Activated CD4-positive, alpha-beta T cell treated with anti-CD3 and anti-CD28 coated beads for 1 hour (primary cell): ENCODE results near the gene PGS1.

ENCODE experiments used
- DNase-seq: peaks from one replicate; pipeline ENCODE4 v3.0.0-alpha.2; 2020

The PGS1 gene

DNA sequence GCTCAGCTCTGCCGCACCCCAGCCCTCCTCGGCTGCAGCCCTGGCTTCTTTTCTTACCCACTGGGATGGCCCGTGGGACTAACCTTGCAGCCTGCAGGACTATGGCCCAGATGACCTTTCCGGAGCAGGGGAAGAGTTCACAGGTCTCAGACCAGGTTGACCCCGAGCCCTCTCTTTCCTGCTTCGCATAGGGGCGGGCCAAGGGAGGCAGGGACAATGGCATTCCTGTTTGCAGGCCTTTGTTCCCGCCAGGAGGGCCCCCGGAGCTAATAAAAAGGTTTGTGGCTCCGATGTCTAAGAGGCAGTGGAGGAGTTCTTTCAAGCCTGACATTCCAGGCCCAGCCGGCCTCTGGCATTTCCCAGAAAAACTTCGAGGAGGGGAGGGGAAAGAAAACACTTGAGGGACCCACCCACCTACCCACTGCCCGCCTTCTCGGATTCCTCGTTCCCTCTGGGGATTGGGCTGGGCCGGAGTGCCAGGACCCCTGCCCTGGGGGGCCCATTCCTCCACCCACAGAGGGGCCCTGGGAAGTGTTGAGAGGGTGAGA lies 12.8 kb upstream of the PGS1 start:
- no peak for DNase-seq

DNA sequence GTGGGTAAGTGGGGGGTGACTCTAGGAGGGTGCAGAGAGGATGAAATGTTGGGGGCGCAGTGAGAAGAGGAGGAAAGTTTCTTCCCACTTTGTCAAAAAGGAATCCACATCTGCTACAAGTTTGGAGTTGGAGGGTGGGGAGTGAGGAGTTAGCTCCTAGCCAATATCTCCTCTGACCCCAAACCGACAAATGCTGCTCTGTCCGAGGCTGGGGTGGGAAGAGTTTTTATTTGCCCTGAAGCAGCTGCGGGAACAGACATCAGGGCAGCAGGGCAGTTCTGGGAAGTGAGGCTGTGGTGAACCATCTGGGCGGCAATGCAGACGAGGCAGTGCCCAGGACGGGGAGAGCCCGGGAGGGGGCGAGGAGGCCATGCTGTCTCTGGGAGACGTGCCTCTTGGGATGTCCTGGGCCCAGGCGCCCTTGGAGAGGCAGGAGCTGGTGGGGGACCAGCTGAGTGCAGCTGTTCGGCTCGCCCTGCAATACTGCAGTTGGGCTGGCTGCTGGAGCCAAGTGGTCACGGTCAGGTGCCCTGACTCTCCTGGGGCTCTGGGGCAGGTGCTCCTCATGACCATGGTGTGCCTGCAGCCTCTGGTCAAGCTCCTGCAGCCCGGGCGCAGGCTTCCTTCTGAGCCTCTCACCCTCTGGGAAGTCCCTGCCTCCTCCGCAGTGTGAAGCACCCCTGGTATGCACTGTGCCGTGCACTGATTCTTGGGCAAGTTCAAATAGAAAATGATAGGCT lies 12.2 kb upstream of the PGS1 start:
- DNase-seq = no peak

DNA sequence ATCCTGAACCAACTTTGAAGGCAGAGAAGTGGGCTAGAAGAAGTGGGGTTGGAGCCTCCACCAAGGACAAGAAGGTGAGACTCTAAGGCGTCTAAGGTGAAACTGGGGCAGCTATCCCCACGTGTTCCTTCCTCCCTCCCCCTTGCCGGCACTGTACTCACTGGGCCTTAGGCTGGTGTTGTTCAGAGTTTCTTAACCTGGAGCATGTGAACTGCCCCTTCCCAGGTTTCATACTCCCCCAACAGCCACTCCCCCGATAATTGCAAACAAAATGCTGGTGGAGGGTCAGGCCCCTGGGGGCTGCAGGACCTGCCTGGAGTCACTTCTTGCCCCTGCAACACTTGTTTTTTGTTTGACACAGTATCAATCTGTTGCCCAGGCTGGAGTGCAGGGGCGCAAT lies 11.3 kb upstream of the PGS1 start:
- DNase-seq = no peak

DNA sequence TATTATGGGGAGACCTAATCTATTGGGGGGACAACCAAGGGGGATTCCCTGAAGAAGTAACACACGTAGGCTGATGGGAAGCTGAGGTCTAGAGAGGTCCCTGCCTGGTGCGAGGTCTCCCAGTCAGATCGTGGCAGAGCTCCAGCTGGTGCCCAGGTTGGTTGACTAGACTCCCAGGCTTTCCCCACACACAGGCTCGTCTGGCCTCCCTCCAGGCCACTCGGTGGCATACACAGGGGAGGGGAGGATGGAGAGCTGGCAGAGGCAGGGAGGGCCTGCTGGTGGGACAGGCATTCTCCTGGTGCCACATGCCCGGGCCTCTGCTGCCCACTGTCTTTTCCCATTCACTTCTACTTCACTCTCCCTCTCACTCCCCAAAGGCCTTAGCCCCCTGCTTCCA lies 10.1 kb upstream of the PGS1 start:
- DNase-seq = no peak

DNA sequence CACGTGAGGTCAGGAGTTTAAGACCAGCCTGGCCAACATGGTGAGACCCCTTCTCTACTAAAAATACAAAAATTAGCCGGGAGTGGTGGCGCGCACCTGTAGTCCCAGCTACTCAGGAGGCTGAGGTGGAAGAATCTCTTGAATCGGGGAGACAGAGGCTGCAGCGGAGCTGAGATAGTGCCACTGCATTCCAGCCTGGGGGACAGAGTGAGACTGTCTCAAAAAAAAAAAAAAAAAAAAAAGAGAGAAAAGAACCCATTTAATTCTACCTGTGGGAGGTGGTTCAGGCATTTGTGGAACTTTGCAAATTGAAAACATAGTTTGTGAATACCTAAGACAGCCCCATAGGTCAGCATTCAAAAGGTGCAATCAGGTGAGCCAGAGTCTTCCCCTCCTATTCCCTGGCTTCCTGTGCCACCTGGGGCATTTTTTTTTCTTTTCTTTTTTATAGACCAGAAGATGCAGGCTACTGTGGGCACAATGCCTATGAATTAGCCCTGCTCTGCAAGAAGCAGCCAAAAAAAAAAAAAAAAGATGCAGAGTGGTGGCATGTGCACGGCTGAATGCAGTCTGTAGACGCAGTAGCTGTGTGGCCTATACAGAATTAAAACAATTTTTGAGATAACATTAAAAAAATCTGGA lies 9.5 kb upstream of the PGS1 start:
- no peak for DNase-seq

DNA sequence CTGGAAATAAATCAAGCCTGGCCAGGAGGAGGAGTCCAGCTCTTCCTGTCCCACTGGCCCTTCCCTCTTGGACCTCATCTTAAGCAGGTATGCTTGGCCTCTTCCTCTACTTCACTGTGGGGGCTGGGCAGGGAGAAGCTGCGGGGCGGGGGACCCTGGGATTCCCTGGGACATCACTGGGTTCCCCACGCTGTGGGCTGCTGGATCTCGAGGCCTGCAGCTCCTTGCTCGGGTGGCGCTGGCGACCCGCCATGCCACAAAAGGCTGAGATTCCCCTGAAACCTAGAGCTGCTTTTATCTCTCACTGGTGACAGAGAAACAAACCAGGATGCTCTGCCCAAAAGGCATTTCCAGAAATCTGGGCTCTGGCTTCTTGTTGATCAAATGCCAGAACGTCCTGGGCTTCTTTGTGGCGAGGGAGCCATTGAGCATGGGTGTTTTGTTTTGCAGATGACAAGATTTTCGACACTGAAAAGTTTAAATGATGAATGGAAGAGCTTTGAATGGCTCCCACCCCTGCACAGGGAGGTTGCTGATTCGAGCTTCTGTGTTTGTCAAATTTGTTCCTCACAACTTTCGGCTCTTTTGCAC lies 8.6 kb upstream of the PGS1 start:
- no peak for DNase-seq

DNA sequence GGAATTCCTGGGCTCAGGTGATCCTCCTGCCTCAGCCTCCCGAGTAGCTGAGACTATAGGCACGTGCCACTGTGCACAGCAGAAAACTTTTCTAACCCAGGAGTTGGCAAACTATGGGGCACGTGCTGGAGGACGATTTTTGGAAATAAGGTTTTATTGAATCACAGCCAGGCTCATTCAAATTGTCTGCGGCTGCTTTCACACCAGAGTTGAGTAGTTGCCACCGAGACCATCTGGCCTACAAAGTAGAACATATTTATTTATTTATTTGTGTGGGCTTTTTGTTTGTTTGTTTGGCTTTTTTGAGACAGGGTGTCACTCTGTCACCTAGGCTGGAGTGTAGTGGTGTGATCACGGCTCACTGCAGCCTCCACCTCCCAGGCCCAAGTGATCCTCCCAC lies 7.4 kb upstream of the PGS1 start:
- DNase-seq = no peak

DNA sequence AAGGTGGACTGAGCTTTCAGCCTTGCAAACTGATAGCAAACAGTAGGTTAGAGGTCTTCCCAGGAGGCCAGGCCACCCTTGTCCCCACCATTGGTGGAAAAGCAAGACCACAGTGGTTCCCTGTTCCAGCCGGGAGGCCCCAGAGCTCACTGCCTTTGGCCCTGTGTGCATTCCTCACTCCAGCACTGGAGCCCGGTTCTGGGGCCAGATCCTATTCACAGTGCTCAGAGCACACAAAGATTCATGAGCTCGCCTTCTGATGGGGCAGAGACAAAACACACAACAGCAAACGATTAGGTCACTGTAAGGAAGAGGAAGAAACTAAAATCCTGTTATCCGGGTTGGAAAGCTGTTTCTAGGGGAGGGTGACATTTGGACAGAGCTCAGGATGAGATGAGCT lies 5.6 kb upstream of the PGS1 start:
- DNase-seq = no peak

DNA sequence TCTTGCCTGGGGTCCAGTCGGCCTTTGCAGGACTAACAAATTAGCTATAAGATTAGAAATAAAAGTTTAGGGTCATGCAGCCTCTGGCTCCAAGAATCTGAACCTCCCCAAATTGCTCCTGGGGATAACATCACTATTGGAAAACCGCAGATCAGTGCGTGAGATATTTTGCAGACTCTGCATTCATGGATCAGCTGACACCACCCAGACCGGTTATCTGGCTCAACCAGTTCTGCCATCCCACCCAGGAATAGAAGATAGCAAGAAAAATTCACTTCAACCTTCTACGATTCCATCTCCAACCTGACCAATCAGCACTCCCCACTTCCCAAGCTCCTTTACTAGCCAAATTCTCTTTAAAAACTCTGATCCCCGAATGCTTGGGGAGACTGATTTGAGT lies 4.3 kb upstream of the PGS1 start:
- no peak for DNase-seq

DNA sequence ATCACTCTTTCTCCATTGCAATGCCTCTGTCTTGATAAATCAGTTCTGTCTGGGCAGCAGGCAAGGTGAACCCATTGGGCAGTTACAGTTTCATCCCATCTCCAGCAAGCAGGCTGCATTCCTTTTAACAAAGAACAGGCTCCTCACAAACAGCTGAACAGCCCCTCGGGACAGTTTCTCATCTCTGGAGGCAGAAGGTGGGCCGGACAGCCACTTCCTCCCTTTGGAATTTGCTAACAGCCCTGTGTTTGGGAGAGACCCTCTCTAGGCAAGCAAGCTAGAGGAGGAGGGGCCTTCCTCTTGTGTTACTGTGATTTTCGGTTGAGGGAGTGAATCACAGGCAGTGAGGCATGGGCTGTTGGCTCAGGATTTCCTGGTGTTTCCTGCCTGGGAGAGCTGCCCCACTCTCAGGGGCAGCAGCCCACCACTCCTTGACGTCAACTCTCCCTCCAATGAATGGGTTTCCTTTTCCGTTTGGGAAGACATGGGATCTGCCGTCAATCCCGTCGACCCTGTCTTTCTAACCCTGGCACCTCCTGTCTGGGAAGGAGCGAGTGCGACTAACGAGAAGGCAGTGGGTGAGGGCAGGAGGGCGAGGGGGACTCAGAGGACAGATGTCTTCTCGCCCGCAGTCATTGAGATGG lies 3.7 kb upstream of the PGS1 start:
- DNase-seq = no peak

DNA sequence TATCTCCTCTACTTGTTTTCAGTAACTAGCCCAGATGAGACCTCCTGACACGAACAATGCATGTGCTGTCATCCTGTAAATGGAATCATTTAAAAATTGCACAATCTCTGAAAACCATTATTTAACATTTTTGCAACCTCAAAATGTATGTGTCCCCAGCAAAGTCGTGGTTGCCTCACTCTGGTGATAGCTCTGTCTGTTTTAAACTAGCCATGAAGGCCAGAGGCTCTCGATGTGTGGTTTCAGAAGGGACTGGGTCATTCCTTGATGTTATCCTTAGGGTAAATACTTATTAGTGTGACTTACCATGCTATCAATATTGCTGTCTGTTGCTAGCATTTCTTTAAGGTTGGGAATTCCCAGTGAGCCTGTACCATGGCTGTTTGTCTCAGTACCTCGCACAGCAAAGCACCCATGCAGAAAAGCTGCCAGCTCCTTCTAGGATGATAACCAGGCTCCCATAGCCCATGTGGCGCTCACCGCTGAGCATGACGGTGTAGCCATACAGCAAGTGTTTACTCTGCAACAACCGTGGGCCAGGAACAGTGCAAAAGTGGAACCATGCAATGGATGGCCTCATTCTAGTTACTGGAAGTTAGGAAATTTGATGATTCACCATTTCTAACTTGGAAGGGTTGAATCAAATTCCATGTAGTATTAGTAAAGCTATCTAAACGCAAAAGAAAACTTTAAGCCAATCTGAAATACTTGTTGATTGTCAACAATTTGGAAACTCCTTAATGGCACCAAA lies 2.9 kb upstream of the PGS1 start:
- no peak for DNase-seq

DNA sequence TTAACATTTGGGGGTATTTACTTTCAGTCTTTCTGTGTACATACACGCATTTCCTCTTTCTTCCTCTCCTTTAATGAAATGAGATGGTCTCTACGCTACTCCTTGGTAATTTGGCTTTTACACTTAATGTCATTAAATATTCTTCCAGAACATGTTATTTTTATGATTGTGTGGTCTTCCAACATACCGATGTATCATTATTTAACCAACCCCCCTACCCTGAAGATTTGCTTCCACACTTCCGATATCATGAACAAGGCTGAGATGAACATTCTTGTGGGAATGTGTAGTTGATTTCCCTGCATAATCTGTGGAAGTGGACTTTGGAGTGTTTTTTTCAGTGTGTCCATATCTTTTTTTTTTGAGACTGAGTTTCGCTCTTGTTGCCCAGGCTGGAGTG lies 2.3 kb upstream of the PGS1 start:
- DNase-seq = no peak

DNA sequence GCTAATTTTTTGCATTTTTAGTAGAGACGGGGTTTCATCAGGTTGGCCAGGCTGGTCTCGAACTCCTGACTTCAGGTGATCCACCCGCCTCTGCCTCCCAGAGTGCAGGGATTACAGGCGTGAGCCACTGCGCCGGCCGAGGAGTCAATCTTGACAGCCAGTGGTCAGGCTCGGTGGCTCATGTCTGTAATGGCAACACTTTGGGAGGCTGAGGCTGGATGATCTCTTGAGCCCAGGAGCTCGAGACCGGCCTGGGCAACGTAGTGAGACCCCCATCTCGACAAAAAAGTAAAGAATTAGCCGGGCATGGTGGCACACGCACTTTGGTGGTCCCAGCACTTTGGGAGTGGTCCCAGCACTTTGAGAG lies 608 bp upstream of the PGS1 start:
- DNase-seq = no peak

DNA sequence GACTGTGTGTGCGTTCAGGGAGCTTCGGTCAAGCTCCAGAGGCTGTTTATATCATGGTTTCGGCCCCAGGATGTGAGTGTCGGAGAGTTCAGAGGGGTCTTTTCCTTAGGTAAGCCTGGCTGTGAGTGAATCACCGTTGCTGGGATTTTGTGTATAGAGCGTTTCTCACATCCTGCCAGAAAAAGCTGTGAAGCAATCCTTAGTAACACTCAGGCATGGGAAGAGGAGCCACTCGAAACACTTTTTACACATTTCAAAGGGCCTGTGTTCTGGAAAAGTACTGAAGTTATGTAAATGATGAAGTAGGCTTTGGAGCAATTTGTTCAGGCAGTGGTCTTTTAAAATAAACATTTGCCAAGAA lies 662 bp downstream of the PGS1 start:
- no peak for DNase-seq

DNA sequence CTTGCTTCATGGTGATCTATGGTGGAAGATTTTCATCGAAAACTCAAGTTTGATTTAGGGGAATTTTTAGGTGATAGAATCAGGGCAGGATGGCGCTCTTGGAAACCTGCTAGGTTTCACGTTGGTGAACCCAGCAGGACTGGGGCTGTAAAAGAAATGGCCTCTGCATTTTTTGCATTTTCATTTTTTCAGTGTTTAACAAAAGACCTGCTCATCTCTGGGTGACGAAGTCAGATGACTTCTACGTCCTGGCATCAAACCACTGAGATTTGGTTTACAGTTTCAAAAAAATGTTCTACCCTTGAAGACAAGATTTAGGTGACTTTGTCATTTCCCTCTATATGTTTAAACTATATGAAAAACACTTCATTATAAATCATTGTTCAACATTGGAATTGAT lies 1.9 kb downstream of the PGS1 start:
- DNase-seq = no peak

DNA sequence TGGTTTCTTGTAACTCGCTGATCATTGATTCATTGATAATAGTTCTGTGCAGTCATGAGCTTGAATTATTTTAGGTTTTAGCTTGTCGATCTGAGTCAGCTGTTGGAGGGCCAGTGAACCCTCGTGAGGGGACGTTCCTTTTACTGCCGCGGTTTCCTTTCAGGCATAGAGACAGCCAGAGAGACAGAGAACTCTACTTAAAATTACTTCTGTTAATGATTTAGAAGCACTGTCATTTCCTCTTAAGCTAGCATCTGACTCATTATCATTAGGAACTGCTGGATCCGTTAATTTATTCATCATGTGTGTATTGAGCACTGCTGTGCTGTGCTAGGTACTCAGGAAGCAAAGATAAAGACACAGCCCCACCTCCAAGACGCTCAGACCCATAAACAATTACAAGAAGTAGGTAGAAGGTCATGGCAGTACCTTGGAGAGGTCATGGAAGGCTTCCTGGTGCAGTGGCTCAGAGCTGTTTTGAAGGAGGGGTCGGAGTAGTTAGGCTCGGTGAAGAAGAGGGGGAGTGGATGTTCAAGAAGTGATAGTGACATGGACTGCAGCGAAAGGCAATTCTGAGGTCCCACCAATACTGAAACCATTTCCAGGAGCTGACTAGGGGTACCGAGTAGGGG lies 3.3 kb downstream of the PGS1 start:
- no peak for DNase-seq

DNA sequence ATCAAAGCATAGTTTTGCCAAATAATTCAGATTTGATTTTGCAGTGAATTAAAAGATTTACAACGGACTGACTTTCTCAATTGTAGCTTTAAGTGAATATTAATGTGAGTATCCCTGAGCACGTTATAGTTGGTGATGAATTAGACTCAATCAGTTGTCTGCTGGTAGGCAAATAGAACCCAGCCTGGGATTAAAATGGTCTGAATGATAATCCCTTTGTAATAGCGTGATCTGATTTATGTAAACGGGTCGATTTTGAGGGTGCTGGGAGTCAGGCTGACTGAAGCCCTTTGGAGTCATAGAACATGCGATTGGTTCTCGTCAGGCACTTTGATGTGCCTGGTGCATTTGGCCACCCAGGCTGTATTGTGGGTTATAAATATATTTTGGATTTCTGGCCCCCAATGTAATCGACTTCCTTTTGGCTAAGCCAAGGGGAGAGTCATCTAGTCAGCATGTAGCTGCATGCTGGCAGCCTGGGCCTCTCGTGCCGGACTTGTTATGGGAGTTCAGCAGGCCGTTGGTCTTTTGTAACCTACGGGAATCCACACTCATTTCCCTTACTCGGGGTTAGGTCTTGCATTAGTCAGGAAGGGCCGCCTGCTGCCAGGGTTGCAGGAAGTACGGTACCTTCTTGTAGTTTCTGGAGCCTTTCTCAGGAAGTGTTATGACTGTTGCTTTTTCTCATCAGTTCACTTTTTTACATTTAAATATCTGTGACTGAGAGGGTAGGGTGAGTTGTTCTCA lies 5.4 kb downstream of the PGS1 start:
- DNase-seq = no peak

DNA sequence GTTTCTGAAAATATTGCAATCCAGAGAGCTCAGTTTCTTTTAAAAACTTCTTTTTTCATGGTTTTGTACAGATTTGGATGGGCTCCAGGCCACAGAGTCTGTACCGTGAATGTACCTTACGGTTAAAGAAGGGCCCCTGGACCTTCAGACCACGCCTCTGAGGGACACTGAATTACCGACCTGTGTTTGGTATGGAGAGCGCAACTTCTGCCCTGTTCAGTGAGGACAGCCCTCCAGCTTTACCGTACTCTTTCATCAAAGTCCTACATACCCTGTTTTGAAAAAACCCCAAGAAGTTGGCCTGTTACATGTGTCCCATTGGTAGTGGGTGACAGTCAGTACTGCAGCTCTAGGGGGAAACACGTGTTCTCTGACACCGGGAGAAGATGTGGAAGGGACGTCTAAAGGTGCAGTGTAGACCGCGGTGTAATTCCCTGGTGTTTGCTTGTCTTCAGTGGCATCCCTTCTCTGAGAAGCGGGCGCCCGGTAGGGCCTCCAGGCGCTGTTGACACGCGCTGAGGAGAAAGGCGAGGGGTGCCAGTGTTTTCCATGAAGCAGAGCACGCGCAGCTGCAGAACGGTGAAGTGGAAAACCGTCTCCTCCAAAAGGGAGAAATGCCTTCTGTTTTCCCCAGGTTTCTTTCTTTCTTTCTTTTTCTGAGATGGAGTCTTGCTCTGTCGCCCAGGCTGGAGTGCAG lies 6.2 kb downstream of the PGS1 start:
- DNase-seq = no peak

DNA sequence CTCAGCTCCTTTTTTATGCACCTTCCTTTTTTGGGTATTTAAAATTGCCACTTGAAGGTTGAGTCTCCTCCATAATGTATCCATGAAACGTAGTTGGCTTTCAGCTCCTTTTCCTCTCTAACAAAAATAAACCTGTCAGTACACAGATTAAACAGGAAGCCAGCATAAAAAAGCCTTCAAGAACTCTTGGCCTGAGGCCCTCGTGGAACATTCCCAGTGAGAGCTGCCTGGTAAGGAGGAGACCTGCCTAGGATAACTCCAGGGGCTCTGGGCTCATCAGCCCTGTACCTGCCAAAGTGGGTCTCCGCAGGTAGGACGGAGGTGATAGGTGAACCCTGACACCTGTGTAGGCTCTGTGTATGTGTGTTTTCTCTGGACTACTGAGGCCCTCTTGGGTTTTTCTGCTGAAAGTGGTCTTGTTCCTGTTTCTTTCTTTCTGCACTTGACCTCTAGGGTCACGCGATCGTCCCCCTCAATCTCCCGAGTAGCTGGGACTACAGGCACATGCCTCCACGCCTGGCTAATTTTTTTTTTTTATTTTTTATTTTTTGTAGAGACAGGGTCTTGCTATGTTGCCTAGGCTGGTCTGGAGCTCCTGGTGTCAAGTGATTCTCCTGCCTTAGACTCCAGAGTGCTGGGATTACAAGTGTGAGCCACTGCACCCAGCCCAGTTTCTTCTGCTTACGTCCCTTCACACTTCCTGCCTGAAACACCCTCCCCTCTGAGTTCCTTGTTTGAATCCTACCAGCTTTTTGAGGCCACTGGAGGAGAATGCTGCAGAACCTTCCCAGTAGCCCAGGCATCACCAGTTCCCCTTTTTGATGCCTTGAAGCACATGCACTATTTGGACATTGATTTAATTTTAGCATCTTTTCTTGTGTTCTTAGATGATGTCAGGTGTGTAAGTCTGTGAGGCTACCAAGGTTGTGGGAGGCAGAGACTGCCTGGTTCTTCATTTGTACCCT lies 9.8 kb downstream of the PGS1 start:
- DNase-seq = no peak
